ENCODE data around the gene NFKB2. TPM values are rescaled to one million over a fixed set of nuclear protein-coding genes. Genes with fewer than 3 reads are reported as not detected.
A peak's percentile ranks its signal among the peaks of the same experiment; 100 is the strongest.

The NFKB2 gene
- total and polyA plus RNA-seq, 4 donors: 6.4 to 16.6 (median 12.2) TPM

DNA sequence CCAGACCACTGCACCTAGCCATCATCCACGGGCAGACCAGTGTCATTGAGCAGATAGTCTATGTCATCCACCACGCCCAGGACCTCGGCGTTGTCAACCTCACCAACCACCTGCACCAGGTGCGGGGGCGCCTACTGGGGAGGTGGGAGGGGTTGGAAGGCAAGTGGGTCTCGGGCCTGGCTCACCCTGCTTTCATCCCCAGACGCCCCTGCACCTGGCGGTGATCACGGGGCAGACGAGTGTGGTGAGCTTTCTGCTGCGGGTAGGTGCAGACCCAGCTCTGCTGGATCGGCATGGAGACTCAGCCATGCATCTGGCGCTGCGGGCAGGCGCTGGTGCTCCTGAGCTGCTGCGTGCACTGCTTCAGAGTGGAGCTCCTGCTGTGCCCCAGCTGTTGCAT, 4.6 kb downstream of the NFKB2 start:
- peaks cover 3% of the 10 kb centered on the region for H3K27me3 ChIP-seq (ENCODE audit: control insufficient read depth, insufficient read depth, low read length)
- H3K4me1 ChIP-seq (ENCODE audit: control insufficient read depth, insufficient read depth, low read length): peaks cover 35% of the 10 kb centered on the region
- no peak overlapping the region for H3K27ac ChIP-seq (ENCODE audit: low read depth, low read length)
- 87% methylated on average over 11 of the region's 17 CpGs for WGBS (ENCODE audit: insufficient coverage)
- peak overlapping the region; percentile 52 for H3K4me3 ChIP-seq (ENCODE audit: low read depth, low read length)
- H3K36me3 ChIP-seq (ENCODE audit: control insufficient read depth, insufficient read depth, low read length): peaks cover 68% of the 10 kb centered on the region
- H3K9me3 ChIP-seq (ENCODE audit: control insufficient read depth, insufficient read depth, low read length): no peaks in the 10 kb centered on the region
- no peak for DNase-seq (ENCODE audit: low read depth in 4 of 6, low spot score in 6 of 6)

DNA sequence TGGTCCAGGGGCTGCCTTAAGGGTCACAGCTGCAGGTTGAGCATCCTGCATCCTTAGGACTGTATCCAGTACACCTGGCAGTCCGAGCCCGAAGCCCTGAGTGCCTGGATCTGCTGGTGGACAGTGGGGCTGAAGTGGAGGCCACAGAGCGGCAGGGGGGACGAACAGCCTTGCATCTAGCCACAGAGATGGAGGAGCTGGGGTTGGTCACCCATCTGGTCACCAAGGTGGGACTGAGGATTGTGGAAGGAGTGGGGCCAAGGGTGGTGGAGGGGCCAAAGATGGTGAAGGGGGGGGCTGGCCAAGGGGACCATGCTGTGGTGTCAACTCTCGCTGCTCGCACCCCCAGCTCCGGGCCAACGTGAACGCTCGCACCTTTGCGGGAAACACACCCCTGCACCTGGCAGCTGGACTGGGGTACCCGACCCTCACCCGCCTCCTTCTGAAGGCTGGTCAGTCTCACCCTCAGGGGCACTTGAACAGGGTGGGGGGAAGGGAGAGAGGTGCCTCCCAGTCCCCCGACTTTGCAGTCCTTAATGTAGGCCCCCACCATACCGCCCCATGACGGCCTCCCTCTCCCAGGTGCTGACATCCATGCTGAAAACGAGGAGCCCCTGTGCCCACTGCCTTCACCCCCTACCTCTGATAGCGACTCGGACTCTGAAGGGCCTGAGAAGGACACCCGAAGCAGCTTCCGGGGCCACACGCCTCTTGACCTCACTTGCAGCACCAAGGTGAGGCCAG, 5.3 kb downstream of the NFKB2 start:
- DNase-seq (ENCODE audit: low read depth in 4 of 6, low spot score in 6 of 6): no peak
- Histone ChIP-seq H3K4me3 (ENCODE audit: low read depth, low read length) (no peak overlapping the region), H3K27ac (ENCODE audit: low read depth, low read length) (no peak overlapping the region), H3K9me3 (ENCODE audit: control insufficient read depth, insufficient read depth, low read length) (no peaks in the 10 kb centered on the region), H3K4me1 (ENCODE audit: control insufficient read depth, insufficient read depth, low read length) (peaks cover 28% of the 10 kb centered on the region), H3K36me3 (ENCODE audit: control insufficient read depth, insufficient read depth, low read length) (peaks cover 75% of the 10 kb centered on the region), H3K27me3 (ENCODE audit: control insufficient read depth, insufficient read depth, low read length) (no peaks in the 10 kb centered on the region)
- WGBS (ENCODE audit: insufficient coverage): 93% methylated on average over 21 of the region's 22 CpGs

DNA sequence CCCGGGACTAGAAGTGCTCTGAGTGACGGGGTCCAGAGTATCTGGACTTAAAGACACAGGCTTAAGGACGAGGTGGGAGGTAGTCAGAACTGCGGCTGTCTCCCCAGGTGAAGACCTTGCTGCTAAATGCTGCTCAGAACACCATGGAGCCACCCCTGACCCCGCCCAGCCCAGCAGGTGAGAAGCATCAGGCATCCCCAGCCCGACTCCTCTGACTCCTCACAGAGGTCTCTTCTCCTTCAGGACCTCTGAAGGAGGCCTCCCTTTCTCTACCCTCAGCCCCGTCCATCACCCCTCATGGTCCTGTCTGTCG, 5.8 kb downstream of the NFKB2 start:
- no peaks in the 10 kb centered on the region for H3K9me3 ChIP-seq (ENCODE audit: control insufficient read depth, insufficient read depth, low read length)
- 86% methylated on average over 8 of the region's 8 CpGs for WGBS (ENCODE audit: insufficient coverage)
- peaks cover 22% of the 10 kb centered on the region for H3K4me1 ChIP-seq (ENCODE audit: control insufficient read depth, insufficient read depth, low read length)
- no peaks in the 10 kb centered on the region for H3K27me3 ChIP-seq (ENCODE audit: control insufficient read depth, insufficient read depth, low read length)
- peaks cover 79% of the 10 kb centered on the region for H3K36me3 ChIP-seq (ENCODE audit: control insufficient read depth, insufficient read depth, low read length)
- no peak for DNase-seq (ENCODE audit: low read depth in 4 of 6, low spot score in 6 of 6)
- no peak overlapping the region for H3K27ac ChIP-seq (ENCODE audit: low read depth, low read length)
- H3K4me3 ChIP-seq (ENCODE audit: low read depth, low read length): no peak overlapping the region

DNA sequence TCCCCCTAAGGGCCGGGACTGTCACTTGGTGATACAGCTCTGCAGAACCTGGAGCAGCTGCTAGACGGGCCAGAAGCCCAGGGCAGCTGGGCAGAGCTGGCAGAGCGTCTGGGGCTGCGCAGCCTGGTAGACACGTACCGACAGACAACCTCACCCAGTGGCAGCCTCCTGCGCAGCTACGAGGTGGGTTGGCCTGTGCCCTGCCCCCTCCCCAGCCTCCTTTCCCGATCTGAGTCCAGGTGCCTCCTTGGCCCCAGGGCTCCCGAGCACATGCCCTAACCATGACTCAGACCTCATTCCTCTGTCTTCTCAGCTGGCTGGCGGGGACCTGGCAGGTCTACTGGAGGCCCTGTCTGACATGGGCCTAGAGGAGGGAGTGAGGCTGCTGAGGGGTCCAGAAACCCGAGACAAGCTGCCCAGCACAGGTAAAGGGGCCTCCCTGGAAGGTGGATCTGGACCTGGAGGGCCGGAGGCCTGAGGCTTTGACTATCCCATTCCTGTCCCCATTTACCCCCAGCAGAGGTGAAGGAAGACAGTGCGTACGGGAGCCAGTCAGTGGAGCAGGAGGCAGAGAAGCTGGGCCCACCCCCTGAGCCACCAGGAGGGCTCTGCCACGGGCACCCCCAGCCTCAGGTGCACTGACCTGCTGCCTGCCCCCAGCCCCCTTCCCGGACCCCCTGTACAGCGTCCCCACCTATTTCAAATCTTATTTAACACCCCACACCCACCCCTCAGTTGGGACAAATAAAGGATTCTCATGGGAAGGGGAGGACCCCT, 6.4 kb downstream of the NFKB2 start:
- H3K4me3 ChIP-seq (ENCODE audit: low read depth, low read length): no peak overlapping the region
- peaks cover 17% of the 10 kb centered on the region for H3K4me1 ChIP-seq (ENCODE audit: control insufficient read depth, insufficient read depth, low read length)
- 83% methylated on average over 12 of the region's 18 CpGs for WGBS (ENCODE audit: insufficient coverage)
- H3K36me3 ChIP-seq (ENCODE audit: control insufficient read depth, insufficient read depth, low read length): peaks cover 76% of the 10 kb centered on the region
- no peaks in the 10 kb centered on the region for H3K9me3 ChIP-seq (ENCODE audit: control insufficient read depth, insufficient read depth, low read length)
- no peaks in the 10 kb centered on the region for H3K27me3 ChIP-seq (ENCODE audit: control insufficient read depth, insufficient read depth, low read length)
- no peak for DNase-seq (ENCODE audit: low read depth in 4 of 6, low spot score in 6 of 6)
- no peak overlapping the region for H3K27ac ChIP-seq (ENCODE audit: low read depth, low read length)

DNA sequence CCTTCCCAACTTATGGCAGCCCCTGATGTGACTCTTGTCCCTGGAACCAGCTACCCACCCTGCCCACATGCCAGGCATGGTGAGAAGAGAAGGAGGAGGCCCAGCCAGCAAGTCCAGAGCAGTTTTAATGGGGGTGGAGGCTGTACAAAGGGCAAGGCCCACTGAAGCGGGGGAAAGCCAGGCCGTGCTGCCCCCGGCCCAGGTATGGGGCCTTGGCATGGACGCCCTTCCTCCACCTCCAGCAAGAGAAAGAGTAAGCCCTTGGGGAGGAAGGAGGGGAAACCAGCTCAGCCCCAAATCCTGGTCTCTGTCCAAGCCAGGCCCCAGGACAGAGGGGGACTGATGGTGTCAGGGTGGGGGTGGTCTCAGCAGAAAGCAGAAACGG, 7.0 kb downstream of the NFKB2 start:
- no CpG with 5 or more reads among the region's 5 CpGs for WGBS (ENCODE audit: insufficient coverage)
- Histone ChIP-seq H3K27me3 (ENCODE audit: control insufficient read depth, insufficient read depth, low read length) (no peaks in the 10 kb centered on the region), H3K36me3 (ENCODE audit: control insufficient read depth, insufficient read depth, low read length) (peaks cover 76% of the 10 kb centered on the region), H3K4me1 (ENCODE audit: control insufficient read depth, insufficient read depth, low read length) (peaks cover 18% of the 10 kb centered on the region), H3K4me3 (ENCODE audit: low read depth, low read length) (no peak overlapping the region), H3K9me3 (ENCODE audit: control insufficient read depth, insufficient read depth, low read length) (no peaks in the 10 kb centered on the region), H3K27ac (ENCODE audit: low read depth, low read length) (no peak overlapping the region)
- no peak for DNase-seq (ENCODE audit: low read depth in 4 of 6, low spot score in 6 of 6)

DNA sequence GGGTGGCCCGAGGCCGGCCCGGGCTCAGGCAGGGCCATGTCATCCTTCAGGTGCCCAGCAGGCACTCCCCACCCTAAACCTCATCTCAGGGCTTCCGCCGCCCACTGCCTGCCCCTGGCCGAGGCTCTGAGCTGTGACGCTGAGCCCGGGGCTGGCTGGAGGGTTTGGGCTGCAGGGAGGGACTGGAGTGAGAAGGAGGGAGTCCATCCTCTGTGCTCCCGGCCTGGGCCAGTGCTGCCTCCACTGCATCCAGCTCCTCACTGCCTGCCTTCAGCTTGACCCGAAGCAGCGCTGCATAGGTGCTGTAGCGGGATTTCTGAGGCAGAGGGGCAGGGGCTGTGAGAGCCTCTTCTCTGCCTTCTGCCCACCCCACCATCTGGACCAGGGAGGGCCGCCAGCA, 7.6 kb downstream of the NFKB2 start:
- H3K27me3 ChIP-seq (ENCODE audit: control insufficient read depth, insufficient read depth, low read length): no peaks in the 10 kb centered on the region
- H3K27ac ChIP-seq (ENCODE audit: low read depth, low read length): no peak overlapping the region
- H3K9me3 ChIP-seq (ENCODE audit: control insufficient read depth, insufficient read depth, low read length): no peaks in the 10 kb centered on the region
- WGBS (ENCODE audit: insufficient coverage): 71% methylated on average over 8 of the region's 13 CpGs
- H3K36me3 ChIP-seq (ENCODE audit: control insufficient read depth, insufficient read depth, low read length): peaks cover 72% of the 10 kb centered on the region
- H3K4me1 ChIP-seq (ENCODE audit: control insufficient read depth, insufficient read depth, low read length): peaks cover 24% of the 10 kb centered on the region
- no peak overlapping the region for H3K4me3 ChIP-seq (ENCODE audit: low read depth, low read length)
- DNase-seq (ENCODE audit: low read depth in 4 of 6, low spot score in 6 of 6): no peak

DNA sequence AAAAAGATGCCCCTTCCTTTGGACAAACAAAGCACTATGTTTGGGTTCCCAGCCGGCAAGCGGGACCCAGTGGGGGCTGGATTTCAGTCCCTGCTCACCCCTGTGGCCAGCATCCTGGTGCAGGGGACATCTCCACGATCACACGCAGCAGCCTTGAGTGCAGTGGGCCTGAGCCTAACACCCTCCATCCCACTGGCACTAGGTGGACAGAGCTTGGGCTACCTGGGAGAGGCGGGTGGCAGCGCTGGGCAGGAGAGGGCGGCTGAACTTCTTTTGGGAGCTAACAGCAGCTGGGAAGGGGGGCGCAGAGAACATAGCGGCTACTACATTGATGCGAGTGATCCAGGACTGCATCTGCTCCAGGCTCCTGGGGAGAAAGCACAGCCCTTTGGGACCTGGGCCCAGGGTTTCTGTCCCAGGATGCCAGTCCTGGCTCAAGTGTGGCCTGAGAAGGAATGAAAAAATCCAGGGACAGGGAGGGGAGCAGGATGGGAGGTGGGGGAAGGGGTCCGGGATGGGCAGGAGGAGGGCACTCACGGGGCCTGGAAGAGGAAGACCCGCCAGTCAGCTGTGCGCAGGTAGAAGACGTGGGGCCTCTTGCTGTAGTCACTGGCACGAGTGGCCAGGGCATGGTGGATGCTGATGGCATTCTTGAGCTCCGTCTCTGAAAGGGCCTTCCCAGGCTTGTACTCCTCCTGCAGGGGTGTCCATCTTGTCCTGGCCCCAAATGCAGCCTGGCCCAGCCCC, 9.0 kb downstream of the NFKB2 start:
- Histone ChIP-seq H3K27ac (ENCODE audit: low read depth, low read length) (no peak overlapping the region), H3K27me3 (ENCODE audit: control insufficient read depth, insufficient read depth, low read length) (no peaks in the 10 kb centered on the region), H3K4me3 (ENCODE audit: low read depth, low read length) (no peak overlapping the region), H3K4me1 (ENCODE audit: control insufficient read depth, insufficient read depth, low read length) (peaks cover 24% of the 10 kb centered on the region), H3K9me3 (ENCODE audit: control insufficient read depth, insufficient read depth, low read length) (no peaks in the 10 kb centered on the region), H3K36me3 (ENCODE audit: control insufficient read depth, insufficient read depth, low read length) (peaks cover 65% of the 10 kb centered on the region)
- 94% methylated on average over 17 of the region's 17 CpGs for WGBS (ENCODE audit: insufficient coverage)
- DNase-seq (ENCODE audit: low read depth in 4 of 6, low spot score in 6 of 6): no peak

DNA sequence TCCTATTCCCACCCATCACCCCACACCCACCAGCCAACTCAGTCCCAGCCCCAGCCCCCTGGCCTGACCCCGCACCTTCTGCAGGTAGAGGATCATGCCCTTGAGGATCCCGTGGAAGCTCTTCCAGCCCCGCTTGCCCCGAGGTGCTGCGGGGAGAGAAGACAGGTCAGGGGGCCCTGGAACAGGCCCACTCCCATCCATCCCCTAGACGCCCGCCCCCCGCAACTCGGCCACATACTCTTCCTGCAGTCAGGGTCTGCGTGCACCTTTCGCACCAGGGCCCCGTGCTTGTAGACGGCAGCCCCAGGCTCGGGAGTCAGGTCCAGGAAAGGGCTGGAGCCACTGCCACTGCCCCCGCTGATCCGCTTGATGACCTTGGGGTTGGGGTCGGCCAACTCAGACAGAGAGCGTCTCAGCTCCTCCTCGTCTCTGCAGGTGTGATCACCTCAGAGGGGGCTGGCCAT, 9.6 kb downstream of the NFKB2 start:
- Histone ChIP-seq H3K27me3 (ENCODE audit: control insufficient read depth, insufficient read depth, low read length) (peaks cover 2% of the 10 kb centered on the region), H3K36me3 (ENCODE audit: control insufficient read depth, insufficient read depth, low read length) (peaks cover 60% of the 10 kb centered on the region), H3K4me1 (ENCODE audit: control insufficient read depth, insufficient read depth, low read length) (peaks cover 24% of the 10 kb centered on the region), H3K4me3 (ENCODE audit: low read depth, low read length) (no peak overlapping the region), H3K9me3 (ENCODE audit: control insufficient read depth, insufficient read depth, low read length) (no peaks in the 10 kb centered on the region), H3K27ac (ENCODE audit: low read depth, low read length) (no peak overlapping the region)
- DNase-seq (ENCODE audit: low read depth in 4 of 6, low spot score in 6 of 6): no peak
- WGBS (ENCODE audit: insufficient coverage): 93% methylated on average over 16 of the region's 19 CpGs

DNA sequence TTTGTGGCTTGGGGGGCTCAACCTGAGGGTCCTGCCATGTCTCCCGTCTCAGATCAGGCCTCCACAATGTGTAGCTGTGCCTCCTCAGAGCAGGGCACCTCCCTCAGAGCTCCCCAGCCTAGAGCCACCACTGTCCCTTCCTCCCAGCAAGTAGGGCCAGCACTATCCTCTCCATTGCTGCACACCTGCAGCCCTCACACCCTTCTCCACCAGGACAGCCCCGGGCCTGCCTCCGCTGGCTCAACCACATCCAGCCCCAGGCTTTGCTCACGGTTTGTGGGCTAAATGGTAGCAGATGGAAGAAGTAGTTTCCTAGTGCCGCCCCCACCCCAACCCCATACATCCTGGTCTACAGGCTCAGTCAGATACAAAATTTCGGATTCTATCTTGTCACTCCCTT, 10.1 kb downstream of the NFKB2 start:
- DNase-seq (ENCODE audit: low read depth in 4 of 6, low spot score in 6 of 6): no peak
- Histone ChIP-seq H3K36me3 (ENCODE audit: control insufficient read depth, insufficient read depth, low read length) (peaks cover 55% of the 10 kb centered on the region), H3K27ac (ENCODE audit: low read depth, low read length) (no peak overlapping the region), H3K27me3 (ENCODE audit: control insufficient read depth, insufficient read depth, low read length) (peaks cover 4% of the 10 kb centered on the region), H3K4me3 (ENCODE audit: low read depth, low read length) (no peak overlapping the region), H3K4me1 (ENCODE audit: control insufficient read depth, insufficient read depth, low read length) (peaks cover 27% of the 10 kb centered on the region), H3K9me3 (ENCODE audit: control insufficient read depth, insufficient read depth, low read length) (no peaks in the 10 kb centered on the region)
- 90% methylated on average over 3 of the region's 6 CpGs for WGBS (ENCODE audit: insufficient coverage)

Measured in spinal cord (tissue), 10 donors.